Fibroblast of skin of right biceps (primary cell): ENCODE results near the gene JADE3.

ENCODE experiments used
- DNase-seq: peaks from one replicate; pipeline ENCODE4 v3.0.0-alpha.2; 2013

Gene JADE3

GRCh38 chrX:46912098-46912602, at the start of gene JADE3:
Gene JADE3, plus strand, starts transcription at chrX:46912421. Its CDS starts 72,474 bp downstream, at chrX:46984895.
- DNase-seq: peak; percentile 75

GRCh38 chrX:46863072-46863471, 49.1 kb upstream of the JADE3 start:
- no peak for DNase-seq

GRCh38 chrX:46864606-46865005, 47.6 kb upstream of the JADE3 start:
- peak; percentile 10 for DNase-seq

GRCh38 chrX:46865281-46865680, 46.9 kb upstream of the JADE3 start:
- DNase-seq: peak; percentile 66

GRCh38 chrX:46866726-46867125, 45.5 kb upstream of the JADE3 start:
- DNase-seq: no peak

- DNase-seq: peak; percentile 53
These were observed 38.5 kb upstream of the JADE3 start for GRCh38 chrX:46873746-46874145.

GRCh38 chrX:46876901-46877300, 35.3 kb upstream of the JADE3 start:
- DNase-seq: no peak

- DNase-seq: no peak
These were observed 30.0 kb upstream of the JADE3 start for GRCh38 chrX:46882266-46882665.

- no peak for DNase-seq
These were observed 27.4 kb upstream of the JADE3 start for GRCh38 chrX:46884799-46885198.

GRCh38 chrX:46898207-46898606, 14.0 kb upstream of the JADE3 start:
- DNase-seq: no peak

- DNase-seq: peak; percentile 69
These were observed 8.6 kb upstream of the JADE3 start for GRCh38 chrX:46903458-46904242.

GRCh38 chrX:46904626-46905025, 7.6 kb upstream of the JADE3 start:
- no peak for DNase-seq

GRCh38 chrX:46910415-46910814, 1.8 kb upstream of the JADE3 start:
- DNase-seq: no peak

GRCh38 chrX:46912603-46913491, 626 bp downstream of the JADE3 start:
- peak; percentile 53 for DNase-seq

- DNase-seq: no peak
These were observed 1.4 kb downstream of the JADE3 start for GRCh38 chrX:46913667-46914066.

- DNase-seq: no peak
These were observed 4.1 kb downstream of the JADE3 start for GRCh38 chrX:46916273-46916672.

- no peak for DNase-seq
These were observed 5.4 kb downstream of the JADE3 start for GRCh38 chrX:46917622-46918021.

- no peak for DNase-seq
These were observed 6.2 kb downstream of the JADE3 start for GRCh38 chrX:46918434-46918833.

GRCh38 chrX:46920235-46920634, 8.0 kb downstream of the JADE3 start:
- no peak for DNase-seq

GRCh38 chrX:46922611-46923010, 10.4 kb downstream of the JADE3 start:
- peak; percentile 30 for DNase-seq

GRCh38 chrX:46927718-46928117, 15.5 kb downstream of the JADE3 start:
- no peak for DNase-seq

- peak; percentile 59 for DNase-seq
These were observed 17.4 kb downstream of the JADE3 start for GRCh38 chrX:46929439-46930261.

- DNase-seq: no peak
These were observed 23.1 kb downstream of the JADE3 start for GRCh38 chrX:46935295-46935694.
